Fibroblast of upper back skin (primary cell): Measurements from ENCODE around the gene MACROD2.
"Not testable (repeated sequence)": the region's sequence is repeated elsewhere in the genome, so short reads cannot be mapped to it uniquely, and the experiment has no call there.

Experiments
- DNase-seq: peaks from one replicate; pipeline ENCODE4 v3.0.0-alpha.2; 2013

The MACROD2 gene

GRCh38 chr20:14197097-14197496 is 201.8 kb downstream of the MACROD2 start:
- peak; percentile 91 for DNase-seq

- DNase-seq = no peak
Measured at GRCh38 chr20:14198416-14198815, 203.1 kb downstream of the MACROD2 start.

GRCh38 chr20:14199111-14199510 is 203.8 kb downstream of the MACROD2 start:
- peak; percentile 44 for DNase-seq

- DNase-seq = no peak
Measured at GRCh38 chr20:14203657-14204056, 208.3 kb downstream of the MACROD2 start.

GRCh38 chr20:14207591-14207990 is 212.3 kb downstream of the MACROD2 start:
- no peak for DNase-seq

GRCh38 chr20:14208956-14209355 is 213.6 kb downstream of the MACROD2 start:
- DNase-seq = no peak

GRCh38 chr20:14210146-14210545 is 214.8 kb downstream of the MACROD2 start:
- DNase-seq = no peak

- DNase-seq = no peak
Measured at GRCh38 chr20:14214046-14214445, 218.7 kb downstream of the MACROD2 start.

GRCh38 chr20:14215880-14216279 is 220.6 kb downstream of the MACROD2 start:
- not testable (repeated sequence) for DNase-seq

GRCh38 chr20:14219801-14220461 is 224.6 kb downstream of the MACROD2 start:
- DNase-seq = no peak

- no peak for DNase-seq
Measured at GRCh38 chr20:14220986-14221385, 225.7 kb downstream of the MACROD2 start.

GRCh38 chr20:14223806-14224205 is 228.5 kb downstream of the MACROD2 start:
- DNase-seq = no peak

GRCh38 chr20:14226051-14227049 is 231.0 kb downstream of the MACROD2 start:
- not testable (repeated sequence) for DNase-seq

- DNase-seq = no peak
Measured at GRCh38 chr20:14232650-14233049, 237.3 kb downstream of the MACROD2 start.

GRCh38 chr20:14234666-14235295 is 239.5 kb downstream of the MACROD2 start:
- peak; percentile 74 for DNase-seq

GRCh38 chr20:14235355-14235754 is 240.0 kb downstream of the MACROD2 start:
- peak; percentile 87 for DNase-seq

GRCh38 chr20:14245368-14245970 is 250.2 kb downstream of the MACROD2 start:
- peak; percentile 74 for DNase-seq

- peak; percentile 74 for DNase-seq
Measured at GRCh38 chr20:14259689-14260088, 264.4 kb downstream of the MACROD2 start.

- no peak for DNase-seq
Measured at GRCh38 chr20:14260367-14260766, 265.1 kb downstream of the MACROD2 start.

GRCh38 chr20:14264869-14265268 is 269.6 kb downstream of the MACROD2 start:
- peak; percentile 55 for DNase-seq

- DNase-seq = no peak
Measured at GRCh38 chr20:14266246-14266645, 270.9 kb downstream of the MACROD2 start.

- DNase-seq = not testable (repeated sequence)
Measured at GRCh38 chr20:14270751-14271150, 275.4 kb downstream of the MACROD2 start.

- DNase-seq = no peak
Measured at GRCh38 chr20:14282140-14282539, 286.8 kb downstream of the MACROD2 start.
